A549 (cell line): ENCODE measurements around the gene ADARB1.

ENCODE experiments used
- CEBPB ChIP-seq, 2 experiments: fragments of >200 bp in 1 of 2; sonication (Bioruptor Twin) in 1 of 2; formaldehyde crosslinking in 1 of 2; IDR thresholded peaks; 2 replicates each; pipeline ENCODE4 v1.6.1; 2012 to 2016
- CHD4 ChIP-seq: fragments of 200-600 bp; sonication (generic); IDR thresholded peaks from 2 replicates; pipeline ENCODE4 v1.6.1; 2016; ENCODE audit warnings: antibody characterized with exemption, mild to moderate bottlenecking, borderline replicate concordance
- FOSL2 ChIP-seq, 2 experiments: fragments of 450-650 bp in 1 of 2; fragments of >200 bp in 1 of 2; sonication (Bioruptor Twin) in 1 of 2; formaldehyde crosslinking; IDR thresholded peaks; 2 replicates each; pipeline versions ENCODE4 v1.5.0 to v1.6.1; 2016 to 2020; ENCODE audit warnings: mild to moderate bottlenecking in 1 of 2, moderate library complexity in 1 of 2
- JUNB ChIP-seq: fragments of >200 bp; sonication (Bioruptor Twin); formaldehyde crosslinking; IDR thresholded peaks from 2 replicates; pipeline ENCODE4 v1.6.1; 2016
- PHF8 ChIP-seq: fragments of 200-600 bp; sonication (generic); IDR thresholded peaks from 2 replicates; pipeline ENCODE4 v1.6.1; 2016; ENCODE audit warnings: low read depth, mild to moderate bottlenecking, antibody characterized with exemption, moderate library complexity, borderline replicate concordance
- POLR2A ChIP-seq: IDR thresholded peaks from 2 replicates; pipeline ENCODE4 v1.6.1; 2012; ENCODE audit warnings: mild to moderate bottlenecking, low read length
- POLR2AphosphoS2 ChIP-seq: conservative IDR thresholded peaks from 2 replicates; pipeline ENCODE4 v1.6.1; 2012; ENCODE audit warnings: low read length, improper control_type of control experiment, inconsistent platforms
- RAD21 ChIP-seq, 2 experiments: fragments of >200 bp in 1 of 2; sonication (Bioruptor Twin) in 1 of 2; formaldehyde crosslinking in 1 of 2; IDR thresholded peaks in 1 of 2; conservative IDR thresholded peaks in 1 of 2; 2 replicates in 1 of 2; 3 replicates in 1 of 2; pipeline ENCODE4 v1.6.1; 2012 to 2018; ENCODE audit warnings: inconsistent platforms in 1 of 2
- ZFP36 ChIP-seq: fragments of 450-650 bp; IDR thresholded peaks from 2 replicates; pipeline ENCODE4 v1.6.1; 2014; ENCODE audit warnings: borderline replicate concordance; ENCODE audit not compliant: partially characterized antibody
- TF ChIP-seq, protein P1 (sequence below): fragments of >200 bp; sonication (Bioruptor Twin); formaldehyde crosslinking; IDR thresholded peaks from 3 replicates; pipeline ENCODE4 v1.5.1; 2016
- TF ChIP-seq, protein P2 (sequence below): IDR thresholded peaks from 2 replicates; pipeline ENCODE4 v1.6.1; 2012
- TF ChIP-seq, protein P3 (sequence below): IDR thresholded peaks from 2 replicates; pipeline ENCODE4 v1.6.1; 2012
- TF ChIP-seq, protein P4 (sequence below): fragments of 150-350 bp; IDR thresholded peaks from 2 replicates; pipeline ENCODE4 v1.6.1; 2014; ENCODE audit warnings: low read depth, mild to moderate bottlenecking, low read length

DNA sequence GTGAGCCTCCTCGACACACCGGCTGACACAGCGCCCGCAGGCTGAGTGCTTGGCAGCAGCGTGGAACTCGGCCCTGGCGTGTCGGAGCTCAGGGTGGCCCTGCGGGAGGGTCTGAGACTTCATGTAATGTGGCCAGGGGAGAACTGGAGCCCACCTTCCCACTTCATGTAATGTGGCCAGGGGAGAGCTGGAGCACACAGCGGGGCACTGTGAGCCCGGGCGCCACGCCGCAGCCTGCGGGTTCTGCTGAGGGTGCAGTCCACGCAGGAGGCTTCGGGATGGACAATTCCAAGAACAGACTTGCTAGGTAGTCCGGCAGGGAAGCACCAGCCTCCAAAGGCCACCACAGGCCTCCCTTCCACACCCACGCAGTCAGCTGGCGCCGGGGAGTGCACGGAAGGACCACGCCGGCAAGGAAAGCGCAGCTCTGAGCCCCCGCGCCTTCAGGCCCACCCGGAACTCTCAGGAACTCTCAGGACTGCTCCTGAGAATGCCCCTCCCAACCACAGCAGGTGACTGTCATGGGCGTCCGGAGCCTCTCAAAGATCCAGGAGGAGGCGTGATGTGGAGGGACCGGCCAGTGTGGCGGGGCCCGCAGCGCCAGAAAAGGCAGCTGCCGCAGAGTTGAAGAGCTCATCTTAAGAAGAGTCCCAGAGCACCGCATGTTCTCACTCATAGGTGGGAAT is 19.3 kb upstream of the ADARB1 start:
- TF ChIP-seq POLR2AphosphoS2 (no peak), JUNB (no peak), RAD21 (conservative IDR thresholded peaks at IDR 0.05 in 1 of 2, IDR thresholded peaks at IDR 0.05 in 1 of 2) (no peak), POLR2A (no peak), ZFP36 (no peak), PHF8 (no peak), CHD4 (no peak), CEBPB (IDR thresholded peaks at IDR 0.05) (no peak), FOSL2 (IDR thresholded peaks at IDR 0.05) (no peak), FOSL2 (CRISPR knock-in tag; IDR thresholded peaks at IDR 0.05) (no peak)
- TF ChIP-seq, protein P1, sequence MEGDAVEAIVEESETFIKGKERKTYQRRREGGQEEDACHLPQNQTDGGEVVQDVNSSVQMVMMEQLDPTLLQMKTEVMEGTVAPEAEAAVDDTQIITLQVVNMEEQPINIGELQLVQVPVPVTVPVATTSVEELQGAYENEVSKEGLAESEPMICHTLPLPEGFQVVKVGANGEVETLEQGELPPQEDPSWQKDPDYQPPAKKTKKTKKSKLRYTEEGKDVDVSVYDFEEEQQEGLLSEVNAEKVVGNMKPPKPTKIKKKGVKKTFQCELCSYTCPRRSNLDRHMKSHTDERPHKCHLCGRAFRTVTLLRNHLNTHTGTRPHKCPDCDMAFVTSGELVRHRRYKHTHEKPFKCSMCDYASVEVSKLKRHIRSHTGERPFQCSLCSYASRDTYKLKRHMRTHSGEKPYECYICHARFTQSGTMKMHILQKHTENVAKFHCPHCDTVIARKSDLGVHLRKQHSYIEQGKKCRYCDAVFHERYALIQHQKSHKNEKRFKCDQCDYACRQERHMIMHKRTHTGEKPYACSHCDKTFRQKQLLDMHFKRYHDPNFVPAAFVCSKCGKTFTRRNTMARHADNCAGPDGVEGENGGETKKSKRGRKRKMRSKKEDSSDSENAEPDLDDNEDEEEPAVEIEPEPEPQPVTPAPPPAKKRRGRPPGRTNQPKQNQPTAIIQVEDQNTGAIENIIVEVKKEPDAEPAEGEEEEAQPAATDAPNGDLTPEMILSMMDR: no peak
- TF ChIP-seq, protein P2, sequence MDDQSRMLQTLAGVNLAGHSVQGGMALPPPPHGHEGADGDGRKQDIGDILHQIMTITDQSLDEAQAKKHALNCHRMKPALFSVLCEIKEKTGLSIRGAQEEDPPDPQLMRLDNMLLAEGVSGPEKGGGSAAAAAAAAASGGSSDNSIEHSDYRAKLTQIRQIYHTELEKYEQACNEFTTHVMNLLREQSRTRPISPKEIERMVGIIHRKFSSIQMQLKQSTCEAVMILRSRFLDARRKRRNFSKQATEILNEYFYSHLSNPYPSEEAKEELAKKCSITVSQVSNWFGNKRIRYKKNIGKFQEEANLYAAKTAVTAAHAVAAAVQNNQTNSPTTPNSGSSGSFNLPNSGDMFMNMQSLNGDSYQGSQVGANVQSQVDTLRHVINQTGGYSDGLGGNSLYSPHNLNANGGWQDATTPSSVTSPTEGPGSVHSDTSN: no peak
- TF ChIP-seq, protein P3, sequence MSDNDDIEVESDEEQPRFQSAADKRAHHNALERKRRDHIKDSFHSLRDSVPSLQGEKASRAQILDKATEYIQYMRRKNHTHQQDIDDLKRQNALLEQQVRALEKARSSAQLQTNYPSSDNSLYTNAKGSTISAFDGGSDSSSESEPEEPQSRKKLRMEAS: no peak
- TF ChIP-seq, protein P4, sequence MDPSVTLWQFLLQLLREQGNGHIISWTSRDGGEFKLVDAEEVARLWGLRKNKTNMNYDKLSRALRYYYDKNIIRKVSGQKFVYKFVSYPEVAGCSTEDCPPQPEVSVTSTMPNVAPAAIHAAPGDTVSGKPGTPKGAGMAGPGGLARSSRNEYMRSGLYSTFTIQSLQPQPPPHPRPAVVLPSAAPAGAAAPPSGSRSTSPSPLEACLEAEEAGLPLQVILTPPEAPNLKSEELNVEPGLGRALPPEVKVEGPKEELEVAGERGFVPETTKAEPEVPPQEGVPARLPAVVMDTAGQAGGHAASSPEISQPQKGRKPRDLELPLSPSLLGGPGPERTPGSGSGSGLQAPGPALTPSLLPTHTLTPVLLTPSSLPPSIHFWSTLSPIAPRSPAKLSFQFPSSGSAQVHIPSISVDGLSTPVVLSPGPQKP: no peak
